GM12801 (cell line): ENCODE data around the gene OLFM2.

Experiments used
- TF ChIP-seq, protein P1 (sequence below): IDR thresholded peaks from one replicate; pipeline ENCODE4 v1.5.1; 2011; ENCODE audit warnings: control low read depth; ENCODE audit not compliant: insufficient read length; ENCODE audit errors: extremely low read depth

OLFM2 gene

DNA sequence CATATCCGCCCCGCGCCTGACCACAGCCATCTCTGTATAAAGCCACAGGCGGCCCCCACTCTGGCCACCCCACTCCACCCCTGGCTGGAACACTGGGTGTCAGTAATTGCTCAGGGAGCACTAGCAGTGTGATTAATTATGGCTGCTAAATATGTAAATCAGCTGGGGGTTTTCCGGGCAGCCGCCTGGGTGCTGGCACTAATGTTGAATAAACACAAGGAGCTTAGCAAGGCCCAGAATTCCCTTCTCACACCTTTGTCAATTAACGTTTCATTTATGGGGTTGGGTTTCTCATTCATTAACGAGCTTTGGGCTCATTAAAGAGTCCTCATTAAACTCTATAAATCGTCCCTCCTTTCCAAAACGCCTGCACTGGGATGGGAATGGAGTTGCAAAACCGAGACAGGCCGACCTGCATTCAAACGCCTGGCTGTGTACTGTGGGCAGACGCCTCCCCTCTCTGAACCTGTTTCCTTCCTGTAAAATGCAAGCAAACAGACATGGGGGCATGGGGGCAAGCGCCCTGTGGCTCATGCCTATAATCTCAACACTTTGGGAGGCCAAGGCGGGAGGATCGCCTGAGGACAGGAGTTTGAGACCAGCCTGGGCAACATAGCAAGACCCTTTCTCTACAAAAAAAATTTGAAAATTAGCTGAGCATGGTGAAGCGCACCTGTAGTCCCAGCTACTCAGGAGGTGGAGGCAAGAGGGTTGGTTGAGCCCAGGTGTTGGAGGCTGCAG is 17.7 kb upstream of the OLFM2 start:
- TF ChIP-seq, protein P1, sequence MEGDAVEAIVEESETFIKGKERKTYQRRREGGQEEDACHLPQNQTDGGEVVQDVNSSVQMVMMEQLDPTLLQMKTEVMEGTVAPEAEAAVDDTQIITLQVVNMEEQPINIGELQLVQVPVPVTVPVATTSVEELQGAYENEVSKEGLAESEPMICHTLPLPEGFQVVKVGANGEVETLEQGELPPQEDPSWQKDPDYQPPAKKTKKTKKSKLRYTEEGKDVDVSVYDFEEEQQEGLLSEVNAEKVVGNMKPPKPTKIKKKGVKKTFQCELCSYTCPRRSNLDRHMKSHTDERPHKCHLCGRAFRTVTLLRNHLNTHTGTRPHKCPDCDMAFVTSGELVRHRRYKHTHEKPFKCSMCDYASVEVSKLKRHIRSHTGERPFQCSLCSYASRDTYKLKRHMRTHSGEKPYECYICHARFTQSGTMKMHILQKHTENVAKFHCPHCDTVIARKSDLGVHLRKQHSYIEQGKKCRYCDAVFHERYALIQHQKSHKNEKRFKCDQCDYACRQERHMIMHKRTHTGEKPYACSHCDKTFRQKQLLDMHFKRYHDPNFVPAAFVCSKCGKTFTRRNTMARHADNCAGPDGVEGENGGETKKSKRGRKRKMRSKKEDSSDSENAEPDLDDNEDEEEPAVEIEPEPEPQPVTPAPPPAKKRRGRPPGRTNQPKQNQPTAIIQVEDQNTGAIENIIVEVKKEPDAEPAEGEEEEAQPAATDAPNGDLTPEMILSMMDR: no peak

DNA sequence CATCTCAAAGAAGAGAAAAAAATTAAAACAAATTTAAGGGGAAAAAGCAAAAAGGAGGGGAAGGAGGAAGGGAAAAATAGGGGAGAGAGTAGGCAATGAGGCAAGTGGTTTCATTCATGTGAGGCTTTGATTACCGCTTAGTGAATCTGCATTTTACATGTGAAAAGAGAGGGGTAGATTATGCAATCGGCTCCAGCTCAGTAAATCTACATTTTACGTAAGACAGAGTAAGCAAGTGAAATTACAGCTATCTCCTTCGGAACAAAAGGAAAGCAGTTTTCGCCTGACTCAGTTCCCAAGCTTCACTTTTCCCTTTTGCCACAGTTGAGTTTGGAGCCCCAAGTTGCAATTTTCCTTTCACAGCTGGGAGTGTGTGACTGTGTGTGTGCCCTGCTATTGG is 16.0 kb upstream of the OLFM2 start:
- TF ChIP-seq, protein P1: no peak

DNA sequence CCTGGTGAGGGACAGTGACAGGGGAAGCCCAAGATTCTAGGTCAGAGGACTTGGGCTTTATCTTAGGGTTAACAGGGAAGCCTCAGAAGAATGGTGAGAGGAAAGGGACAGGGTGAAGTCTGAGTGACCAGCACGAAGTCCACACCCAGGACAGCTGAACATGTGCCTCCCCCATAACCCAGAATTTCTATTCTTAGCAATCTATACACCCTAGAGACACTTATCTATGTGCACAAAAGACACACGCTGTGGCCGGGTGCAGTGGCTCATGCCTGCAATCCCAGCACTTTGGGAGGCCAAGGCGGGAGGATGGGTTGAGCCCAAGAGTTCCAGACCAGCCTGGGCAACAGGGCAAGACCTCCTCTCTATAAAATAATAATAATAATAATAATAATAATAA is 11.1 kb upstream of the OLFM2 start:
- TF ChIP-seq, protein P1: no peak

DNA sequence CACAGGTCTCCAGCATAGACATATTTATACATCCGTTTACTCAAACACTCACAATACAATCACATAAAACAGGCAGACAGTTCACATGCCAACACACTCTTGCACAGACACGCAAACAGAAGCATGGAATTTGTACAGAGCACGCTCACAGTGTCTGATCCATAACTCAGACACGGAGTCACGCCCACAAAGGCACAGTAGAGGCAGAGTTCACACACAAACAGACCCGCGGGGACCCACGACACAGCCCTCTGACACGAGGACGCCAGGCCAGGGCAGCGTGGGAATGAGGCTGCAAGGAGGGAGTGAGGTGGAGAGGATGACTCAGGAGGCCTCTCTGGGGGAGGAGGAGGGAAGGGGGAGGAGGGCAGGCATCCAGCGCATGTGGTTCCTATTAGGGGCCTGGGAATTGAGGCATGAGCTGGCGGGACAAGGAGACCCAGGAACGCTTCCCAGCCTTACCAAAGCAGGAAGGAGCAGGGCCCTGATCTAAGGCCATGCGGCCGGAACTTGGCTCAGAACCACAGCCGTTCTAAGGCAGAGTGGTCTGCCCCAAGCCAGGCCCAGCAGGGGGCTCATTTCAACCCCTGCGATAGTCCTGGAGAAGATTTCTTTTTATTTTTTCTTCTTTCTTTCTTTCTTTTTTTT is 9.1 kb upstream of the OLFM2 start:
- TF ChIP-seq, protein P1: no peak

DNA sequence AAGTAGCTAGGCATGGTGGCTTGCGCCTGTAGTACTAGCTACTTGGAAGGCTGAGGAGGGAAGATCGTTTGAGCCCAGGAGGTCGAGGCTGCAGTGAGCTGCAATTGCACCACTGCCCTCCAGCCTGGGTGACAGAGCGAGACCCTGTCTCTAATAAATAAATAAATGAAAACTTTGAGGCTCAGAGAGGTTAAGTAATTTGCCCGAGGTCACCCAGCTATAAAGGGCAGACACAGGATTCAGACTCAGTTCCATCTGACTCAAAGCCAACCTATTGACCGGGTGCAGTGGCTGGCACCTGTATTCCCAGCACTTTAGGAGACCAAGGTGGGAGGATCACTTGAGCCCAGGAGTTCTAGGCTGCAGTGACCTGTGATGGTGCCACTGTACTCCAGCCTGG is 7.4 kb upstream of the OLFM2 start:
- TF ChIP-seq, protein P1: no peak

DNA sequence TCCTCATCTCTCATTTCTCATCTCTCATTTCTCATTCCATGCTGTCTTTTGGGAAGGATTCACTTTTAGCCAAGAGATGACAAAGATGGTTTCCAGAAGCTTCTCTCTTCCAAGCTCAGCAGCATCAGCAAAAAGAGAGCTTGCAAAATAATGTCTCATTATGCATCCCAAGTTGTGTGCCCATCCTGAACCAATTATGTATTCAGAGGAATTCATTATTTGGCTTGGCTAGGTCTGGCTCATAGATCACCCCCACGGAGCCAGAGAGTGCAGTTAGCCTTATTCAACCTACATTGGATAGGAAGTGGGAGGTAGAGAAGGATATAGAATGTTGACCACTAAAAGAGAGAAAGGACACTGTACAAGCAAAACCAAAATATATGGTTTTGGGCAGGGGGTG is 5.4 kb upstream of the OLFM2 start:
- TF ChIP-seq, protein P1: no peak

DNA sequence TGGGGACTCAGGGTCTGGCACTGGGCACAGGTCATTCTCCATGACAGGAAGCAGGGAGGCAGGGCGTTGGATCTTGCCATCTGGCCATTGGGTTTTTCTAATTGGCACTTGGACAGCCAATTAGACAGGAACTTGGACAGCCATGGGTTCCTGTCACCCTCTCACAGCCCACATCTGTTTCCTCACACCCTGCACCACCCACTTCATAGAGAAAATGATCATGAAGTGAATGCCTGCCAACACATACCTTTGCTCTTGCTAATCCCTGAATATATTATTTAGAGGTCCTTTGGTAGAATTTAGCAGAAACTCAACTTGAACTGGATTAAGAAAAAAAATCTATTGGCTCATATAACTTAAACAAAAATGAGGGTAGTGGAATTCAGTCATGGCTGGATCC is 4.9 kb upstream of the OLFM2 start:
- TF ChIP-seq, protein P1: no peak
